Activated naive CD4-positive, alpha-beta T cell treated with anti-CD3 and anti-CD28 coated beads for 36 hours (primary cell): ENCODE data around the gene ZNF273. TPM values are rescaled to one million over a fixed set of nuclear protein-coding genes. Genes with fewer than 3 reads are reported as not detected.
A peak's percentile ranks its signal among the peaks of the same experiment; 100 is the strongest.

ENCODE experiments used
- CTCF ChIA-PET: fragments of 350-600 bp; sonication (Branson Sonifier 250); formaldehyde crosslinking; loops from one replicate; lab custom pipeline; 2021; ENCODE audit warnings: antibody characterized with exemption; lab: Charles Lee
- DNase-seq: peaks from one replicate; pipeline ENCODE4 v3.0.0-alpha.2; 2020
- H3K27ac Mint-ChIP-seq: one replicate; pipeline ENCODE4 v1.8.0; 2021; ENCODE audit warnings: mild to moderate bottlenecking, mixed read lengths
- H3K27me3 Mint-ChIP-seq: one replicate; pipeline ENCODE4 v1.8.0; 2021; ENCODE audit warnings: low read depth, mixed read lengths
- H3K36me3 Mint-ChIP-seq: one replicate; pipeline ENCODE4 v1.8.0; 2021; ENCODE audit warnings: low read depth, mixed read lengths
- H3K4me1 Mint-ChIP-seq: one replicate; pipeline ENCODE4 v1.8.0; 2021; ENCODE audit warnings: low read depth, mixed read lengths
- H3K4me3 Mint-ChIP-seq: one replicate; pipeline ENCODE4 v1.8.0; 2021; ENCODE audit warnings: mild to moderate bottlenecking, moderate library complexity, mixed read lengths
- H3K9me3 Mint-ChIP-seq: one replicate; pipeline ENCODE4 v1.8.0; 2021; ENCODE audit warnings: mixed read lengths
- intact Hi-C: fragments of 100-400 bp; cut with micrococcal nuclease; formaldehyde crosslinking; loops from one replicate; pipeline ENCODE4 v1.15.1; 2023
- total RNA-seq, 2 experiments: library from RNA; stranded (reverse); gene quantifications; one replicate each; pipeline ENCODE4 v1.2.3, GENCODE V29; 2021

The ZNF273 gene
- total RNA-seq, 2 experiments from 2014 or later: 10.9 to 12.3 TPM

GRCh38 chr7:64872351-64873154 lies 30.5 kb upstream of the ZNF273 start:
- H3K27me3 Mint-ChIP-seq: peaks cover 9% of the 10 kb centered on the region
- peaks cover 3% of the 10 kb centered on the region for H3K9me3 Mint-ChIP-seq
- H3K4me3 Mint-ChIP-seq: no peak overlapping the region
- CTCF ChIA-PET: no interaction called here
- DNase-seq: no peak
- no peaks in the 10 kb centered on the region for H3K4me1 Mint-ChIP-seq
- intact Hi-C loops: no loop called here
- peaks cover 2% of the 10 kb centered on the region for H3K36me3 Mint-ChIP-seq
- H3K27ac Mint-ChIP-seq: no peak overlapping the region

- Mint-ChIP-seq H3K4me3 (no peak overlapping the region), H3K9me3 (peaks cover 3% of the 10 kb centered on the region), H3K27me3 (peaks cover 9% of the 10 kb centered on the region), H3K36me3 (peaks cover 2% of the 10 kb centered on the region), H3K27ac (no peak overlapping the region), H3K4me1 (peaks cover 2% of the 10 kb centered on the region)
- intact Hi-C loops: no loop called here
- CTCF ChIA-PET: no interaction called here
- DNase-seq: no peak
These were observed 29.9 kb upstream of the ZNF273 start for GRCh38 chr7:64873155-64873500.

GRCh38 chr7:64873517-64873916 lies 29.6 kb upstream of the ZNF273 start:
- no peak for DNase-seq
- H3K27ac Mint-ChIP-seq: no peak overlapping the region
- intact Hi-C loops: no loop called here
- H3K4me1 Mint-ChIP-seq: peaks cover 2% of the 10 kb centered on the region
- H3K27me3 Mint-ChIP-seq: peaks cover 9% of the 10 kb centered on the region
- peaks cover 3% of the 10 kb centered on the region for H3K9me3 Mint-ChIP-seq
- H3K36me3 Mint-ChIP-seq: peaks cover 2% of the 10 kb centered on the region
- CTCF ChIA-PET: no interaction called here
- H3K4me3 Mint-ChIP-seq: no peak overlapping the region

- H3K27me3 Mint-ChIP-seq: peaks cover 15% of the 10 kb centered on the region
- intact Hi-C loops: no loop called here
- DNase-seq: no peak
- no peak overlapping the region for H3K4me3 Mint-ChIP-seq
- peaks cover 2% of the 10 kb centered on the region for H3K4me1 Mint-ChIP-seq
- peaks cover 3% of the 10 kb centered on the region for H3K9me3 Mint-ChIP-seq
- H3K27ac Mint-ChIP-seq: no peak overlapping the region
- CTCF ChIA-PET: no interaction called here
- H3K36me3 Mint-ChIP-seq: peaks cover 2% of the 10 kb centered on the region
These were observed 29.0 kb upstream of the ZNF273 start for GRCh38 chr7:64874114-64874513.

- intact Hi-C loops: no loop called here
- Mint-ChIP-seq H3K4me1 (peaks cover 2% of the 10 kb centered on the region), H3K36me3 (peaks cover 2% of the 10 kb centered on the region), H3K27ac (no peak overlapping the region), H3K4me3 (no peak overlapping the region), H3K9me3 (peaks cover 3% of the 10 kb centered on the region), H3K27me3 (peaks cover 16% of the 10 kb centered on the region)
- no peak for DNase-seq
- CTCF ChIA-PET: no interaction called here
These were observed 28.4 kb upstream of the ZNF273 start for GRCh38 chr7:64874562-64875250.

- Mint-ChIP-seq H3K27ac (no peak overlapping the region), H3K9me3 (peaks cover 3% of the 10 kb centered on the region), H3K4me1 (peaks cover 2% of the 10 kb centered on the region), H3K36me3 (peaks cover 2% of the 10 kb centered on the region), H3K4me3 (no peak overlapping the region), H3K27me3 (peaks cover 16% of the 10 kb centered on the region)
- no peak for DNase-seq
- intact Hi-C loops: no loop called here
- CTCF ChIA-PET: no interaction called here
These were observed 27.8 kb upstream of the ZNF273 start for GRCh38 chr7:64875258-64875657.

- intact Hi-C loops: no loop called here
- H3K4me1 Mint-ChIP-seq: peaks cover 2% of the 10 kb centered on the region
- H3K4me3 Mint-ChIP-seq: no peak overlapping the region
- H3K36me3 Mint-ChIP-seq: no peaks in the 10 kb centered on the region
- H3K9me3 Mint-ChIP-seq: no peaks in the 10 kb centered on the region
- CTCF ChIA-PET: no interaction called here
- no peak overlapping the region for H3K27ac Mint-ChIP-seq
- peaks cover 19% of the 10 kb centered on the region for H3K27me3 Mint-ChIP-seq
- DNase-seq: no peak
These were observed 27.2 kb upstream of the ZNF273 start for GRCh38 chr7:64875658-64876406.

- Mint-ChIP-seq H3K36me3 (no peaks in the 10 kb centered on the region), H3K9me3 (no peaks in the 10 kb centered on the region), H3K27ac (no peak overlapping the region), H3K4me1 (peaks cover 2% of the 10 kb centered on the region), H3K27me3 (peaks cover 29% of the 10 kb centered on the region), H3K4me3 (peak overlapping the region; percentile 55)
- CTCF ChIA-PET: no interaction called here
- DNase-seq: peak; percentile 56
- intact Hi-C loops: no loop called here
These were observed 26.0 kb upstream of the ZNF273 start for GRCh38 chr7:64876792-64877713.

- Mint-ChIP-seq H3K36me3 (no peaks in the 10 kb centered on the region), H3K9me3 (no peaks in the 10 kb centered on the region), H3K27me3 (peaks cover 35% of the 10 kb centered on the region), H3K27ac (no peak overlapping the region), H3K4me1 (peaks cover 5% of the 10 kb centered on the region), H3K4me3 (peak overlapping the region; percentile 34)
- CTCF ChIA-PET: no interaction called here
- DNase-seq: no peak
- intact Hi-C loops: no loop called here
These were observed 25.1 kb upstream of the ZNF273 start for GRCh38 chr7:64877714-64878610.

- no peak for DNase-seq
- no peak overlapping the region for H3K27ac Mint-ChIP-seq
- intact Hi-C loops: no loop called here
- H3K4me1 Mint-ChIP-seq: peaks cover 5% of the 10 kb centered on the region
- CTCF ChIA-PET: no interaction called here
- peaks cover 42% of the 10 kb centered on the region for H3K27me3 Mint-ChIP-seq
- H3K4me3 Mint-ChIP-seq: no peak overlapping the region
- no peaks in the 10 kb centered on the region for H3K9me3 Mint-ChIP-seq
- H3K36me3 Mint-ChIP-seq: no peaks in the 10 kb centered on the region
These were observed 24.4 kb upstream of the ZNF273 start for GRCh38 chr7:64878684-64879083.

- Mint-ChIP-seq H3K36me3 (no peaks in the 10 kb centered on the region), H3K9me3 (no peaks in the 10 kb centered on the region), H3K27ac (no peak overlapping the region), H3K27me3 (peaks cover 47% of the 10 kb centered on the region), H3K4me3 (no peak overlapping the region), H3K4me1 (peaks cover 5% of the 10 kb centered on the region)
- DNase-seq: no peak
- intact Hi-C loops: no loop called here
- CTCF ChIA-PET: no interaction called here
These were observed 23.9 kb upstream of the ZNF273 start for GRCh38 chr7:64879086-64879730.
